A549 (cell line): Measurements from ENCODE around the gene KCNG3.

Source experiments
- EP300 ChIP-seq, 2 experiments: fragments of >200 bp; sonication (Bioruptor Twin); formaldehyde crosslinking; IDR thresholded peaks; 2 replicates in 1 of 2; 3 replicates in 1 of 2; pipeline ENCODE4 v1.6.1; 2016 to 2017
- FOXS1 ChIP-seq: fragments of 250-450 bp; sonication (Bioruptor Pico); IDR thresholded peaks from 2 replicates; pipeline ENCODE4 v1.5.0; 2020; ENCODE audit warnings: mild to moderate bottlenecking, moderate library complexity
- KDM5A ChIP-seq: fragments of 200-600 bp; sonication (generic); IDR thresholded peaks from 2 replicates; pipeline ENCODE4 v1.6.1; 2016; ENCODE audit warnings: antibody characterized with exemption, mild to moderate bottlenecking

DNA sequence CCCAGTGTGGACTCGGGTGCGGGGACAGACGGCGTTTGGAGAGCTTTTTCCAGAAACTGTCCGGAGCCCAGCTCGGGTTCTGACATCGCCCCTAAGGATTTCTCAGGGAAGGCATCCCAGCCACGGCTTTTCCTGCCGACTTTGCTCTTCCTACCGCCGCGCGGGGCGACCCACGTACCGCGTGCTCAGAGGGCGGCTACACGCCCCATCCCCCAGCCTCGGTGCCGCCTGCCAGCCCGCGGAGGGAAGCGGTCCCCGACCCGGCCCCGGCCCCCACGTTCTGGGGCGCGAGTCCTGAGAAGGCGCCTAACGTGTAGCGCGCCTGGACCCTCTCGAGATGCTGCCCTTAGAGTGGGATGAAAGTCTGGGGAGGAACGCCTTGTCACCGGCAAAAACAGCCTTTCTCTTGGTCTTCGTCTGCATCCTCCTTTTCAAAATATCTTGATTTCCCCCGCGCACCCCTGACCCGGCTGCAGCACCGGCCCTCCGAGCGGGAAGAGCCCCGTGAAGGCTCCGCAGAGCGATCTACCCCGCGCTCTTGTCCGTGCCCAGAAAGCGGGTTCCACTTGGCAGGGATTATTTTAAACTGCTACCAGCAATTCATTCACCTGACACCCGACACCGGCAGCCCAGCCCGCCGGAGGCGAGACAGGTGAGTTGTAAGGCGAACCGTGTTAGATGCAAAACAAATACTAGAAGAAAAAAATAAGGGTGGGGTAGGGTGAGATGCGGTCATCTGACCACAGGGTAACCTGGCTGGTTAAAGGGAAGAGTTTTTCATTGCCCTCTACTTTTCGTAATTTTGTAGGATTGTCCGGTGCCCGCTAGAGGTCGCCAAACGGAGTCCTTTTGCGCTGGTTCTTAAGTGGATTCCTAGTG, 812 bp upstream of the KCNG3 start:
- TF ChIP-seq EP300 (IDR thresholded peaks at IDR 0.05), result no peak
- TF ChIP-seq KDM5A, result no peak
- TF ChIP-seq FOXS1 (CRISPR knock-in tag), result no peak
